Smooth muscle cell (in vitro differentiated cells): ENCODE data around the gene PLEKHG4B. TPM values are rescaled to one million over a fixed set of nuclear protein-coding genes. Genes with fewer than 3 reads are reported as not detected.

Experiments
- DNase-seq: peaks from one replicate; lab custom pipeline; 2025; ENCODE audit not compliant: unreplicated experiment; lab: John Stamatoyannopoulos, UW
- H2AFZ ChIP-seq: fragments of 200-600 bp; sonication (generic); 2 replicates; pipeline ENCODE4 v1.6.0; 2016; ENCODE audit warnings: antibody characterized with exemption, low read depth, mild to moderate bottlenecking
- H3F3A ChIP-seq: fragments of 200-600 bp; sonication (generic); 2 replicates; pipeline ENCODE4 v1.6.0; 2017; ENCODE audit warnings: antibody characterized with exemption, low read depth
- H3K27ac ChIP-seq: fragments of 200-600 bp; sonication (generic); 2 replicates; pipeline ENCODE4 v1.5.1; 2016; ENCODE audit warnings: low read depth, mild to moderate bottlenecking
- H3K27me3 ChIP-seq: fragments of 200-600 bp; sonication (generic); 2 replicates; pipeline ENCODE4 v1.6.1; 2016; ENCODE audit warnings: low read depth, mild to moderate bottlenecking
- H3K36me3 ChIP-seq: fragments of 200-600 bp; sonication (generic); 2 replicates; pipeline ENCODE4 v1.5.1; 2016; ENCODE audit warnings: low read depth
- H3K4me1 ChIP-seq: fragments of 200-600 bp; sonication (generic); 2 replicates; pipeline ENCODE4 v1.5.1; 2016; ENCODE audit warnings: low read depth
- H3K4me2 ChIP-seq: fragments of 200-600 bp; sonication (generic); 2 replicates; pipeline ENCODE4 v1.6.0; 2016; ENCODE audit warnings: mild to moderate bottlenecking
- H3K4me3 ChIP-seq: fragments of 200-600 bp; sonication (generic); 2 replicates; pipeline ENCODE4 v1.5.1; 2016; ENCODE audit warnings: mild to moderate bottlenecking
- H3K79me2 ChIP-seq: fragments of 200-600 bp; sonication (generic); 2 replicates; pipeline ENCODE4 v1.6.0; 2016; ENCODE audit warnings: low read depth, mild to moderate bottlenecking
- H3K9ac ChIP-seq: fragments of 200-600 bp; sonication (generic); 2 replicates; pipeline ENCODE4 v1.6.0; 2016; ENCODE audit warnings: low read depth
- H3K9me3 ChIP-seq: fragments of 200-600 bp; sonication (generic); replicated peaks from 2 replicates; pipeline ENCODE4 v1.5.1; 2016; ENCODE audit warnings: low read depth
- H4K20me1 ChIP-seq: fragments of 200-600 bp; sonication (generic); 2 replicates; pipeline ENCODE4 v1.6.0; 2016; ENCODE audit warnings: low read depth
- WGBS: methylation state at CpG from one replicate; pipeline ENCODE4 v1.1.7; 2016; ENCODE audit warnings: low lambda C conversion rate; 5-methylcytosine and 5-hydroxymethylcytosine counted together
- polyA plus RNA-seq: library from polyadenylated mRNA; unstranded; fragments of >200 nt; fragmentation: Nextera tagmentation; extraction: Ambion mirVana; gene quantifications from 2 replicates; pipeline ENCODE4 v1.2.1, GENCODE V29; 2016
- total RNA-seq: library from RNA; depleted of rRNA; stranded (reverse); fragments of >200 nt; gene quantifications from 2 replicates; pipeline ENCODE4 v1.2.3, GENCODE V29; 2014
- TF ChIP-seq, protein P1 (sequence below): fragments of 200-600 bp; sonication (generic); IDR thresholded peaks from 2 replicates; pipeline ENCODE4 v1.5.1; 2017; ENCODE audit warnings: borderline replicate concordance, mild to moderate bottlenecking, antibody characterized with exemption; ENCODE audit not compliant: insufficient read depth, poor library complexity, severe bottlenecking

PLEKHG4B gene
- total and polyA plus RNA-seq, 2 experiments from 2014 or later, result 6.3 to 12.1 TPM

DNA sequence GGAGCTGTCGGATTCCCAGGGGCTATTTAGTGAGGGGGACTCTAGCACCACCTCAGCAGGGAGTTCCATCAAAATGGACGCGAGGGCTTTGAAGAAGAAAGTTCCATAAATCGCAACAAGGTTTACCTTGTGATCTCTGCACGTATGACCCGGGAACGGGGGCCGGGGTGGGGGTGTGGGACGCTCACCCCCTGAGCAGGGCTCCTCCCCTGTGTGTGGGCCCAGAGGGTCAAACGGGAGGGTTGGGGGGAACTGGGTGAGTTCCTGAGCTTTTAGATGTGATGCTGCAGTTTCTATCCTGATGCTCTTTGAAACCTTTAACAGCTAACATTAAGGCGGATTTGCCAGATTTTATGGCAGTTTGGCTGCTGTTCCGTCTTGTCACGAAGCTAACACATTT lies 80.5 kb downstream of the PLEKHG4B start:
- H3K27ac ChIP-seq, result no peak overlapping the region
- DNase-seq, result no peak
- no peaks in the 10 kb centered on the region for H3K4me1 ChIP-seq
- H3K27me3 ChIP-seq, result no peaks in the 10 kb centered on the region
- no peaks in the 10 kb centered on the region for H3K36me3 ChIP-seq
- H3K79me2 ChIP-seq, result no peaks in the 10 kb centered on the region
- H3K4me2 ChIP-seq, result no peak overlapping the region
- no peak overlapping the region for H3K4me3 ChIP-seq
- H4K20me1 ChIP-seq, result no peaks in the 10 kb centered on the region
- WGBS, result 94% methylated on average over 13 of the region's 13 CpGs
- no peaks in the 10 kb centered on the region for H3K9me3 ChIP-seq
- no peaks in the 10 kb centered on the region for H3F3A ChIP-seq
- H3K9ac ChIP-seq, result no peak overlapping the region
- no peak overlapping the region for H2AFZ ChIP-seq
- TF ChIP-seq, protein P1, sequence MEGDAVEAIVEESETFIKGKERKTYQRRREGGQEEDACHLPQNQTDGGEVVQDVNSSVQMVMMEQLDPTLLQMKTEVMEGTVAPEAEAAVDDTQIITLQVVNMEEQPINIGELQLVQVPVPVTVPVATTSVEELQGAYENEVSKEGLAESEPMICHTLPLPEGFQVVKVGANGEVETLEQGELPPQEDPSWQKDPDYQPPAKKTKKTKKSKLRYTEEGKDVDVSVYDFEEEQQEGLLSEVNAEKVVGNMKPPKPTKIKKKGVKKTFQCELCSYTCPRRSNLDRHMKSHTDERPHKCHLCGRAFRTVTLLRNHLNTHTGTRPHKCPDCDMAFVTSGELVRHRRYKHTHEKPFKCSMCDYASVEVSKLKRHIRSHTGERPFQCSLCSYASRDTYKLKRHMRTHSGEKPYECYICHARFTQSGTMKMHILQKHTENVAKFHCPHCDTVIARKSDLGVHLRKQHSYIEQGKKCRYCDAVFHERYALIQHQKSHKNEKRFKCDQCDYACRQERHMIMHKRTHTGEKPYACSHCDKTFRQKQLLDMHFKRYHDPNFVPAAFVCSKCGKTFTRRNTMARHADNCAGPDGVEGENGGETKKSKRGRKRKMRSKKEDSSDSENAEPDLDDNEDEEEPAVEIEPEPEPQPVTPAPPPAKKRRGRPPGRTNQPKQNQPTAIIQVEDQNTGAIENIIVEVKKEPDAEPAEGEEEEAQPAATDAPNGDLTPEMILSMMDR, result no peak

DNA sequence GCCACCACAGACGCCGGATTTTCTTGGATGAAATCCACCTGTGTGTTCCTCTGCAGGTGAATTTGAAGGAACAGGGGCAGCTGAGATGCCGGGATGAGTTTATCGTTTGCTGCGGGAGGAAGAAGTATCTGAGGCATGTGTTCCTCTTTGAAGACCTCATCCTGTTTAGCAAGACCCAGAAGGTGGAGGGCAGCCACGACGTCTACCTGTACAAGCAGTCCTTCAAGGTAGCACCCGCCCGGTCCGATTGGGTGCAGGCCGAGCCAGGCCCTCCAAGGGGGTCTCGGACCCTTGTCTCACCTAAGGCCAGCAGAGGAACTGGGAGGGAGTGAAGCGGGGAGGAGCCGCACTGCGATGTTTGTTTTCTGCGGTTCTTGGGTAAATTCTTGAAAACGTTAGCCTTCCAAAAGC lies 80.9 kb downstream of the PLEKHG4B start:
- TF ChIP-seq, protein P1, result no peak

DNA sequence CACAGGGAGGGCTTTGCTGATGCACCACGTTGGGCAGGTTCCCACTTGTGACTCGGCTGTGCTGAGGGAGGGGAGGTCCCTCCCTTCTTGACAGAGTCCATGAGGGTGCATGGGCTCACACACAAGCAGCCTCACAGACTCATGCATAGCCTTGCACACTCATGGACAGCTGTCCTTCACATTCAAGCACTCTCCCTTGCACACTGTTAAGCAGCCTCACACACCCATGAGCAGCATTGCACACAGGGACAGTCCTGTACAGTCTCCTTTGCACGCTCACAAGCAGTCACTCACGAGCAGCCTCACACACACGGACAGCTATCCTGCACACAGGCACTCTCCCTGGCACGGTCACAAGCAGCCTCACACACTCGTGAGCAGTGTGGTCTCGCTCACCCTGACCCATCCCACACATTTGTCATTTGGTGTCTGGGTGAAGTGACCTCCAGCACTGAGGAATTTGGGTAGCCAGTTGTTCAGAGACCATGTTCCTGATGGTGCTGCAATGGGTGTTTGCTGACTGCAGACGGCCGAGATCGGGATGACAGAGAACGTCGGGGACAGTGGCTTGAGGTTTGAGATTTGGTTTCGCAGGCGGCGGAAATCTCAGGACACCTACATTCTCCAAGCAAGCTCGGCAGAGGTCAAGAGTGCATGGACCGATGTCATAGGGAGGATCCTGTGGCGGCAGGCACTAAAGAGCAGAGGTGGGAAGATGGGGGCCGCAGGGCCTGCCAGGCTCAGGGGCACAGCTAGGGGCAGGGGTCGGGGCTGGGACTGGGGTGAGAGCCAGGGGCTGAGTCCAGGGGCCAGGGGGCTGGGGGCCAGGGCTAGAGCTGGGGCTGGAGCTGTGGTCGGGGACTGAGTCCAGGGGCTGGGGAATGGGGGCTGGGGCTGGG lies 81.7 kb downstream of the PLEKHG4B start:
- TF ChIP-seq, protein P1, result no peak
- no peak for DNase-seq
- no peaks in the 10 kb centered on the region for H3K79me2 ChIP-seq
- no peaks in the 10 kb centered on the region for H3K4me1 ChIP-seq
- no peaks in the 10 kb centered on the region for H4K20me1 ChIP-seq
- H3K27me3 ChIP-seq, result no peaks in the 10 kb centered on the region
- no peak overlapping the region for H3K4me2 ChIP-seq
- no peaks in the 10 kb centered on the region for H3F3A ChIP-seq
- H3K4me3 ChIP-seq, result no peak overlapping the region
- no peak overlapping the region for H3K27ac ChIP-seq
- H3K9ac ChIP-seq, result no peak overlapping the region
- 94% methylated on average over 20 of the region's 22 CpGs for WGBS
- H3K36me3 ChIP-seq, result no peaks in the 10 kb centered on the region
- H3K9me3 ChIP-seq, result no peaks in the 10 kb centered on the region
- no peak overlapping the region for H2AFZ ChIP-seq

More for the DNA sequence above, 80.9 kb downstream of the PLEKHG4B start:
- Histone ChIP-seq H3K36me3 (no peaks in the 10 kb centered on the region), H2AFZ (no peak overlapping the region), H3K4me3 (no peak overlapping the region), H3K79me2 (no peaks in the 10 kb centered on the region), H3K9ac (no peak overlapping the region), H3K4me1 (no peaks in the 10 kb centered on the region), H3F3A (no peaks in the 10 kb centered on the region), H4K20me1 (no peaks in the 10 kb centered on the region), H3K27me3 (no peaks in the 10 kb centered on the region), H3K27ac (no peak overlapping the region), H3K9me3 (no peaks in the 10 kb centered on the region), H3K4me2 (no peak overlapping the region)
- 91% methylated on average over 17 of the region's 17 CpGs for whole genome bisulfite sequencing
- no peak for DNase-seq

DNA sequence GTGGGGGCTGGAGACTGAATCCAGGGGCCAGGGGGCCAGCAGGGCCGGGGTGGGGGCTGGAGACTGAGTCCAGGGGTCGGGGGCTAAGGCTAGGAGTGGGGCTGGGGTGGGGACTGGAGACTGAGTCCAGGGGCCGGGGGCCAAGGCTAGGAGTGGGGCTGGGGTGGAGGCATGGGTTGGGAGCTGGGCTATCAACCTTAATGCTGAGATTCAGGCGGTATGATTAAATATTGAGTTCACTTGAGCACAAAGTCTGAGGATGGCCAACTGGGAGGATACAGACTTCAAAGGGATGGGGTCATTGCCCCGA lies 82.3 kb downstream of the PLEKHG4B start:
- WGBS, result 88% methylated on average over 2 of the region's 5 CpGs
- H3K4me1 ChIP-seq, result no peaks in the 10 kb centered on the region
- DNase-seq, result no peak
- H3K4me2 ChIP-seq, result no peak overlapping the region
- H3K27ac ChIP-seq, result no peak overlapping the region
- no peak overlapping the region for H2AFZ ChIP-seq
- no peaks in the 10 kb centered on the region for H3K27me3 ChIP-seq
- no peak overlapping the region for H3K9ac ChIP-seq
- no peaks in the 10 kb centered on the region for H4K20me1 ChIP-seq
- H3K4me3 ChIP-seq, result no peak overlapping the region
- no peaks in the 10 kb centered on the region for H3K79me2 ChIP-seq
- no peaks in the 10 kb centered on the region for H3K36me3 ChIP-seq
- H3K9me3 ChIP-seq, result no peaks in the 10 kb centered on the region
- H3F3A ChIP-seq, result no peaks in the 10 kb centered on the region
- TF ChIP-seq, protein P1, result no peak
